NCI-H345 treated with DMSO at 0.1 percent for 48 hours (cell line): ENCODE results near the gene ANKRD6.
"Not testable (repeated sequence)": the region's sequence is repeated elsewhere in the genome, so short reads cannot be mapped to it uniquely, and the experiment has no call there.

Experiments used
- DNase-seq: peaks from one replicate; lab custom pipeline; 2025; ENCODE audit not compliant: unreplicated experiment; lab: John Stamatoyannopoulos, UW

The ANKRD6 gene

GRCh38 chr6:89432875-89433251, at the start of gene ANKRD6:
Gene ANKRD6 (plus strand): TSS chr6:89433152. CDS start chr6:89566977, 133,825 bp downstream.
- peak; percentile 32 for DNase-seq

GRCh38 chr6:89385156-89385667, 47.7 kb upstream of the ANKRD6 start:
- no peak for DNase-seq

GRCh38 chr6:89385846-89386245, 47.1 kb upstream of the ANKRD6 start:
- no peak for DNase-seq

- DNase-seq = no peak
Observed at GRCh38 chr6:89386917-89387491, 45.9 kb upstream of the ANKRD6 start.

- DNase-seq = no peak
Observed at GRCh38 chr6:89387516-89388201, 45.3 kb upstream of the ANKRD6 start.

GRCh38 chr6:89388846-89389245, 44.1 kb upstream of the ANKRD6 start:
- DNase-seq = no peak

- no peak for DNase-seq
Observed at GRCh38 chr6:89392823-89393222, 40.1 kb upstream of the ANKRD6 start.

- no peak for DNase-seq
Observed at GRCh38 chr6:89393659-89394058, 39.3 kb upstream of the ANKRD6 start.

- not testable (repeated sequence) for DNase-seq
Observed at GRCh38 chr6:89397884-89398283, 35.1 kb upstream of the ANKRD6 start.

GRCh38 chr6:89398762-89399525, 34.0 kb upstream of the ANKRD6 start:
- no peak for DNase-seq

- DNase-seq = no peak
Observed at GRCh38 chr6:89400050-89400449, 32.9 kb upstream of the ANKRD6 start.

GRCh38 chr6:89400912-89401399, 32.0 kb upstream of the ANKRD6 start:
- no peak for DNase-seq

- no peak for DNase-seq
Observed at GRCh38 chr6:89402776-89403175, 30.2 kb upstream of the ANKRD6 start.

GRCh38 chr6:89404512-89404911, 28.4 kb upstream of the ANKRD6 start:
- DNase-seq = no peak

- DNase-seq = no peak
Observed at GRCh38 chr6:89406141-89406540, 26.8 kb upstream of the ANKRD6 start.

GRCh38 chr6:89409461-89410035, 23.4 kb upstream of the ANKRD6 start:
- DNase-seq = no peak

- DNase-seq = no peak
Observed at GRCh38 chr6:89410231-89410761, 22.7 kb upstream of the ANKRD6 start.

- DNase-seq = no peak
Observed at GRCh38 chr6:89410788-89411144, 22.2 kb upstream of the ANKRD6 start.

GRCh38 chr6:89411145-89412070, 21.5 kb upstream of the ANKRD6 start:
- peak; percentile 18 for DNase-seq
